GM12891 (cell line): ENCODE data around the gene CDH19.

ENCODE experiments used
- DNase-seq: peaks from one replicate; pipeline ENCODE4 v3.0.0; 2011; ENCODE audit warnings: low spot score; ENCODE audit not compliant: insufficient read length
- FAIRE-seq: peaks from 2 replicates; lab custom pipeline; 2011; peaks lifted over from hg19 to GRCh38; lab: Jason Lieb, UNC
- PAX5 ChIP-seq: IDR thresholded peaks from 2 replicates; pipeline ENCODE4 v1.6.1; 2011; ENCODE audit warnings: low read length, moderate library complexity, mild to moderate bottlenecking; ENCODE audit not compliant: insufficient read depth, severe bottlenecking
- POLR2A ChIP-seq: IDR thresholded peaks from 2 replicates; pipeline ENCODE4 v1.6.1; 2011; ENCODE audit warnings: low read depth, low read length, control low read depth
- POLR2AphosphoS5 ChIP-seq: IDR thresholded peaks from 2 replicates; pipeline ENCODE4 v1.6.1; 2011; ENCODE audit warnings: low read depth, low read length, control low read depth
- POU2F2 ChIP-seq: IDR thresholded peaks from 2 replicates; pipeline ENCODE4 v1.6.1; 2011; ENCODE audit warnings: low read depth, mild to moderate bottlenecking, control low read depth, low read length, moderate library complexity
- SPI1 ChIP-seq: IDR thresholded peaks from 2 replicates; pipeline ENCODE4 v1.6.1; 2011; ENCODE audit warnings: low read depth, low read length, control low read depth
- TAF1 ChIP-seq: IDR thresholded peaks from 2 replicates; pipeline ENCODE4 v1.6.1; 2011; ENCODE audit warnings: low read depth, low read length, control low read depth

The CDH19 gene

DNA sequence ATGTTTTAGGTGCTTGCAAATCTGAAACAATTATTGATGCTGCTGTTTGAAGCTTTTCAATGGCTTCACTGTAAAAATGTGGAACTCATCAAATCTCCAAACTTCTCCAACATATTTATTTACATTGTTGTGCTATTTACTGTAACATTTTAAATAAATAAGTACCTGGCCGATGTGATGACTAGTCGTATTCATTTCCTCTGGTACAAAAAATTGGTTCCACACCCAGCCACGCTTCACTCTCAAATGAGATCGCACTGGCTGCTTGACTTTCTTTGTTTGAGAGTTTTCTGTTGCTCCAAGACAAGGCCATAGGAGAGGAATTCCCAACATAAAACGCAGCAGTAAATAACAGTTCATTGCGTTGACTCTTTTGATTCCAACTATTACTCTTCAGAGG, 32.0 kb downstream of the CDH19 start:
- TF ChIP-seq PAX5 (no peak), POU2F2 (no peak), POLR2A (no peak), POLR2AphosphoS5 (no peak), TAF1 (no peak), SPI1 (no peak)
- FAIRE-seq (no peak), DNase-seq (no peak)

DNA sequence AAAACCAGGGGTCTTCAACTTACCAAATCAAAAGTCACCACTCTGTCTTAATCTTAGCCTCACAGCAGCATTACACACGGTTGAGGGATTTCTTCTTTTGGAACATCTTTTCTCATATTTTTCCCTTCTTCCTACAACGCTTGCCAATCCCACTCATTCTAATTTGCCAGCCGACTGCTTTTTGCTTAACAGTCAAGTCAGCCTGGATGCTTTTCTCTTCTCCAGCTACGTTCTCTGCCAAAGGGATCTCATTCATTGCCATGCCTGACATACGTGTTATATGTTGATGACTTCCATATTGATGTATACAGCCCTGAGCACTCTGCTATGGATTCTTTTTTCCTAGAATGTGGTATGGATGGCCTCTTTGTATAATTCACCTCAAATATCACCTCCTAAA, 37.3 kb downstream of the CDH19 start:
- FAIRE-seq: no peak
- TF ChIP-seq PAX5 (no peak), POLR2AphosphoS5 (no peak), POLR2A (no peak), POU2F2 (no peak), SPI1 (no peak), TAF1 (no peak)

DNA sequence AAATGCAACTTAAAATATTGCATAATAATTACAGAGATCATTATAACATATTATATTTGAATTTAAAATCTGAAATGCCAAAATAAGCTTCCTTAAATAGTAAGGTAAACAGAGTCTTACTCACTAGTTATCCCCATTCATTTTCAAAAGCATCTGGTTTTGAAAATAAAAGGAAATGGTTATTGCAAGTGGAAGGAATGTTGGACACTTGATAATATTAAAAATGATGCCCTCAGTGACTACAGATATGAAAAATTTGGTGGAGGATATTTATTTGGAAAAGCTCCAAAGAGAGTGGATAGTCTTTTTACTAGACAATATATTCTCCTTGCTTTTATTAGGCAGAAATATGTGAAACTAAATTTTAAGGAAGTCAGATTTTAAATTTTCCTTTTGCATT, 39.7 kb downstream of the CDH19 start:
- no peak for FAIRE-seq
- TF ChIP-seq TAF1 (no peak), POU2F2 (no peak), SPI1 (no peak), POLR2AphosphoS5 (no peak), POLR2A (no peak), PAX5 (no peak)
- no peak for DNase-seq

More for the DNA sequence above, 37.3 kb downstream of the CDH19 start:
- DNase-seq: no peak

- DNase-seq (no peak), FAIRE-seq (no peak)
- TF ChIP-seq SPI1 (no peak), POLR2A (no peak), POLR2AphosphoS5 (no peak), TAF1 (no peak), POU2F2 (no peak), PAX5 (no peak)
Measured at GRCh38 chr18:66562279-66562678, 41.6 kb downstream of the CDH19 start.

DNA sequence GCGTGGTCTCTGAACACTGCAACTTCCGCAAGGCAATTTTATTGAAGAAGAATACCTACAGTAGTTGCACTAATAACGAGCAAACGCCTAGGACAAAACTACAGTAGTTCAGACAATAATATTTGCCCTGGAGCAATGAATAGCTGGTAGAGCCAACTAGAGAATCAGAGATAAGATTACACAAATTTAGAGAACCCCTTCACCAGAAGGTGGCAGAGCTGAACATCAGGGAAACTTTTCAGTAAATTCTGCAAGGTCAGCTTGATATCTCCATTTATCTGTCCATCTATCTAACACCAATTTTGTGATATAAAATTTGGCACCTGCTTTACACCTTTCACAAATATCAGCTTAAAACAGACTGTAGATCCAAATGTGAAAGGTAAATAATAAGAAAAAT, 43.8 kb downstream of the CDH19 start:
- FAIRE-seq: no peak

GRCh38 chr18:66558773-66559172, 45.1 kb downstream of the CDH19 start:
- DNase-seq (no peak), FAIRE-seq (no peak)
- no peak for TF ChIP-seq TAF1

More for the DNA sequence above, 43.8 kb downstream of the CDH19 start:
- DNase-seq: no peak
- no peak for TF ChIP-seq POLR2AphosphoS5
- TF ChIP-seq POLR2A: no peak
- no peak for TF ChIP-seq PAX5
- TF ChIP-seq POU2F2: no peak
- TF ChIP-seq SPI1: no peak
- TF ChIP-seq TAF1: no peak

DNA sequence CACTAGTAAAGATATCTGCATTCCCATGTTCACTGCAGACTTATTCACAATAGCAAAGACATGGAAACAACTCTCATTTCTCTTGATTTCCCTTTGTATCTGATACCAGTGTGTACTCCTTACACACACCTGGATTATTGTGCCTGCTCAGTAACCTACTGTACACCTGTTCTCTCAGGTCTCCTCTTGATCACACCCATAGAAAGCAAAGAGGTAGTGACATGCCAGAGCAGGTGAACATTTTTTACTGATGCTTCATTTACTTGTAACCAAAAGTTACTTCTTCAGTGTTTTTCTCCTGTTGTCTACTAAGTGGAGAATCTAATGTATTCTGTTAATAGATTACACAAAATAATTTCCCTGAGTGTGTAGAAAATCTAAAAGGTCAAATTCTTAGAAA, 46.8 kb downstream of the CDH19 start:
- no peak for TF ChIP-seq PAX5
- TF ChIP-seq POLR2A: no peak
- TF ChIP-seq TAF1: no peak
- no peak for TF ChIP-seq POLR2AphosphoS5
- no peak for TF ChIP-seq POU2F2
- no peak for TF ChIP-seq SPI1
- no peak for DNase-seq
- no peak for FAIRE-seq

DNA sequence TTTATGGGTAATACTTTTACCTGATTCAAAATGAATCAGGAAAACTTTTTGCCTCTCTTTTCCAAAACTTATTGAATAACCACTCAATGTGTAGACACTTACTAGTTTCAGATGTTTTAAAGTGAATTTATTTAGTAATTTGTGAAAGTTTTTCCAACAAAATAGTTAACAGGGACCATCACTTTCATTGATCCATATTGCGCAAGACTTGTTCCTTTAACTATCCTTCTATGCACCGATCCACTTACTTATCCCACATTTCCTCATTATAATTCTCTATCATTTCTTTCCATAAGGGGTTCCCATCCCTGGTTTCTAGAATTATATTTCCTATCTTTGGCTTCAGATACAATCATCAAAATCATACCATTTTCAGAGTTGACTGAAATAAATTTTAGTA, 48.3 kb downstream of the CDH19 start:
- FAIRE-seq (no peak), DNase-seq (no peak)
- TF ChIP-seq PAX5 (no peak), TAF1 (no peak), POLR2AphosphoS5 (no peak), SPI1 (no peak), POLR2A (no peak), POU2F2 (no peak)

- no peak for DNase-seq
- no peak for FAIRE-seq
- TF ChIP-seq POLR2AphosphoS5: no peak
- no peak for TF ChIP-seq TAF1
- no peak for TF ChIP-seq POLR2A
- no peak for TF ChIP-seq PAX5
- no peak for TF ChIP-seq SPI1
- no peak for TF ChIP-seq POU2F2
Measured at GRCh38 chr18:66553824-66554223, 50.1 kb downstream of the CDH19 start.

DNA sequence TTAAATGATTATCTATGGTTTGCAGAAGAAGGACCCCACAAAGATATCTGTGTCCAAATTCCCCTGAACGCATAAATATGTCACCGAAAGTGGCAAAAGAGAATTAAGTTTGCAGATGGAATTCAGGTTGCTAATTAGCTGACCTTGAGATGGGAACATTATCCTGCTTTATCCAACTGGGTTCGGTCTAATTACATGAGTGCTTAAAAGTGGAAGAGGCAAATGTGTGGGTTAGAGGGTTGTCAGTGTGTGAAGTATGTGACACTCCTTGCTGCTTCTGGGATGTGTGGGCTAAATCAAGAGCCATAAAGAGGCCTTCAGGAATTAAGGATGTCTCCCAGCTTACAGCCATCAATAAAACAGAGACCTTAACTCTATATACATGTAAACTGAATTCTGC, 53.5 kb downstream of the CDH19 start:
- TF ChIP-seq PAX5 (no peak), TAF1 (no peak), POLR2A (no peak), POLR2AphosphoS5 (no peak), POU2F2 (no peak), SPI1 (no peak)
- FAIRE-seq (no peak), DNase-seq (no peak)
